ENCODE results near the gene SCO2.

The SCO2 gene

GRCh38 chr22:50550395-50550794 lies 25.0 kb upstream of the SCO2 start:
- Histone ChIP-seq H3K9me3 (ENCODE audit: insufficient read depth, low read length) (no peaks in the 10 kb centered on the region), H3K4me1 (ENCODE audit: insufficient read depth, insufficient read length) (no peaks in the 10 kb centered on the region), H3K9ac (ENCODE audit: insufficient read length, low read depth) (no peak overlapping the region), H3K27me3 (ENCODE audit: insufficient read depth, insufficient read length) (no peaks in the 10 kb centered on the region), H3K4me3 (ENCODE audit: insufficient read length, low read depth) (no peak overlapping the region), H3K36me3 (ENCODE audit: insufficient read depth, insufficient read length, low read length) (no peaks in the 10 kb centered on the region)
- DNase-seq (ENCODE audit: low read depth, low spot score) = no peak
- TF ChIP-seq YY1 (IDR thresholded peaks at IDR 0.05; ENCODE audit: insufficient read depth, insufficient read length) = no peak
- no peak for TF ChIP-seq SUZ12 (IDR thresholded peaks at IDR 0.05; ENCODE audit: extremely low read depth, insufficient read depth, insufficient read length)
- no peak for TF ChIP-seq ZNF274 (IDR thresholded peaks at IDR 0.05; ENCODE audit: low read depth, low read length)

- Histone ChIP-seq H3K9ac (ENCODE audit: insufficient read length, low read depth) (no peak overlapping the region), H3K27me3 (ENCODE audit: insufficient read depth, insufficient read length) (peaks cover 11% of the 10 kb centered on the region), H3K36me3 (ENCODE audit: insufficient read depth, insufficient read length, low read length) (no peaks in the 10 kb centered on the region), H3K4me1 (ENCODE audit: insufficient read depth, insufficient read length) (no peaks in the 10 kb centered on the region), H3K9me3 (ENCODE audit: insufficient read depth, low read length) (no peaks in the 10 kb centered on the region), H3K4me3 (ENCODE audit: insufficient read length, low read depth) (no peak overlapping the region)
- TF ChIP-seq ZNF274 (IDR thresholded peaks at IDR 0.05; ENCODE audit: low read depth, low read length) (no peak), YY1 (IDR thresholded peaks at IDR 0.05; ENCODE audit: insufficient read depth, insufficient read length) (no peak), SUZ12 (IDR thresholded peaks at IDR 0.05; ENCODE audit: extremely low read depth, insufficient read depth, insufficient read length) (no peak)
- no peak for DNase-seq (ENCODE audit: low read depth, low spot score)
These were observed 23.8 kb upstream of the SCO2 start for GRCh38 chr22:50548921-50549790.

DNA sequence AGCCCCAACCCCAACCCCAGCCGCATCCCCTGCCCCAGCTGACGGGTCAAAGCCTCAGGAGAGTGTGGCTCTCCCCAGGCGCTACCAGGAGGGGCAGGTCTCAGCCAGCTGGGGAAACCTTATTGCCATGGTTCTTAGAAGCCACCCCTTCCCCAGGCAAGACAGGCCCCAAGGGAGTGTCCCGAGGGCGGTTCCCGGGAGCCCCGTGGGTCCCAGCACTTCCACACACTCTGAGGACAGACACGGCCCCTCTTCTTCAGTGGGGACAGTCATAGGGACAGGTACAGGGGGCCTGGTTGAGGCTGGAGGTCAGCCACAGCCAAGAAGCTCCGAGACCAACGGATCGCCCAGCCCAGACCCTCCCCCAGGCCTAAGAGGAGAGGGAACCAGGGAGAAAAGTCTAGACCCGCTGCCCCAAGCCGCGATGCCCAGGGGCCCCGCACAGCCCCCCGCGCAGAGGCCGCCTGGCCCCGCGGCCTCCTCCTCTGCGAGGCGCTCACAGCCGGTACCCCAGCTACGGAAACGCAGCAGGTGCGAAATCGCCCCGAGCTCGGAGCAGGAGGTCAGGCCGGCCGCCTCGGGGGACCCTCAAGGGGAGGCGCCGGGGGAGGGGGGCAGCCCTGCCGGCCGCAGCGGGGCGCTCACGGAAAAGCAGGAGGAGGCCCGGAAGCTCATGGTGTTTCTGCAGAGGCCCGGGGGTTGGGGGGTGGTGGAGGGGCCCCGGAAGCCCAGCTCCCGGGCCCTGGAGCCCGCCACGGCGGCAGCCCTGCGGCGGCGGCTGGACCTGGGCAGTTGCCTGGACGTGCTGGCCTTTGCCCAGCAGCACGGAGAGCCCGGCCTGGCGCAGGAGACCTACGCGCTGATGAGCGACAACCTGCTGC lies 22.9 kb upstream of the SCO2 start:
- Histone ChIP-seq H3K4me3 (ENCODE audit: insufficient read length, low read depth) (no peak overlapping the region), H3K36me3 (ENCODE audit: insufficient read depth, insufficient read length, low read length) (no peaks in the 10 kb centered on the region), H3K4me1 (ENCODE audit: insufficient read depth, insufficient read length) (no peaks in the 10 kb centered on the region), H3K9me3 (ENCODE audit: insufficient read depth, low read length) (no peaks in the 10 kb centered on the region), H3K9ac (ENCODE audit: insufficient read length, low read depth) (no peak overlapping the region), H3K27me3 (ENCODE audit: insufficient read depth, insufficient read length) (peaks cover 11% of the 10 kb centered on the region)
- TF ChIP-seq SUZ12 (IDR thresholded peaks at IDR 0.05; ENCODE audit: extremely low read depth, insufficient read depth, insufficient read length) (no peak), ZNF274 (IDR thresholded peaks at IDR 0.05; ENCODE audit: low read depth, low read length) (no peak), YY1 (IDR thresholded peaks at IDR 0.05; ENCODE audit: insufficient read depth, insufficient read length) (no peak)
- no peak for DNase-seq (ENCODE audit: low read depth, low spot score)

DNA sequence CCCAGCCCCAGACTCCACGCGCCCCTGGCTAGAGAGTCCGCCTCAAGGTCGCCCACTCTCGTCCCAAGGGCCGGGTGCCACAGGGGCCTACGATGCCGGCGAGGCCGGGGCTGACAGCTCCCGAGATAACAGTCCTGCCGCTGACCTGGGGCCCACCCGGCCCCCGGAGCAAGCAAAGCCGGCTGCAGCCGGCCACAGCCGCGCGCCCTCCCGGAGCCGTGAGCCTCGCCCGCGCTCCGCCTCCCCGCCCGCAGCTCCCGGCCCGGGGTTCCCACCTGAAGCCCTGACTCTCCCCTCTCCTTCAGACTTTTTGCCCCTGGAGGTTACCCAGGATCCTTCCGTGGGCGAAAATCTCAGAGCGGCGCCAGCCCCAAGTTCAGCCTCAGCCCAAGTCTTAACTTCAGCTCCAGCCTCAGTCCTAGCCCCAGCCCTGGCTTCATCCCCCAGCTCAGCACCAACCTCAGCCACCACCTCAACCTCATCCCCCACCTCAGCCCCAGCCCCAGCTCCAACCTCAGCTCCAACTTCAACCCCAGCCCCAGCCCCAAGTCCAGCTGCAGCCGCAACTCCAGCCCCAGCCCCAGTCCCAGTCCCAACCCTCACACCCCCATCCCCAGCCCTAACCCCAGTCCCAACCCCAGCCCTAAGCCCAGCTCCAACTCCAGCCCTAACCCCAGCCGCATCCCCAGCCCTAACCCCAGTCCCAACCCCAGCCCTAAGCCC lies 22.0 kb upstream of the SCO2 start:
- Histone ChIP-seq H3K9me3 (ENCODE audit: insufficient read depth, low read length) (no peaks in the 10 kb centered on the region), H3K9ac (ENCODE audit: insufficient read length, low read depth) (no peak overlapping the region), H3K4me1 (ENCODE audit: insufficient read depth, insufficient read length) (no peaks in the 10 kb centered on the region), H3K36me3 (ENCODE audit: insufficient read depth, insufficient read length, low read length) (no peaks in the 10 kb centered on the region), H3K4me3 (ENCODE audit: insufficient read length, low read depth) (no peak overlapping the region), H3K27me3 (ENCODE audit: insufficient read depth, insufficient read length) (peaks cover 11% of the 10 kb centered on the region)
- DNase-seq (ENCODE audit: low read depth, low spot score) = no peak
- TF ChIP-seq SUZ12 (IDR thresholded peaks at IDR 0.05; ENCODE audit: extremely low read depth, insufficient read depth, insufficient read length) = no peak
- TF ChIP-seq YY1 (IDR thresholded peaks at IDR 0.05; ENCODE audit: insufficient read depth, insufficient read length) = no peak
- TF ChIP-seq ZNF274 (IDR thresholded peaks at IDR 0.05; ENCODE audit: low read depth, low read length) = no peak

DNA sequence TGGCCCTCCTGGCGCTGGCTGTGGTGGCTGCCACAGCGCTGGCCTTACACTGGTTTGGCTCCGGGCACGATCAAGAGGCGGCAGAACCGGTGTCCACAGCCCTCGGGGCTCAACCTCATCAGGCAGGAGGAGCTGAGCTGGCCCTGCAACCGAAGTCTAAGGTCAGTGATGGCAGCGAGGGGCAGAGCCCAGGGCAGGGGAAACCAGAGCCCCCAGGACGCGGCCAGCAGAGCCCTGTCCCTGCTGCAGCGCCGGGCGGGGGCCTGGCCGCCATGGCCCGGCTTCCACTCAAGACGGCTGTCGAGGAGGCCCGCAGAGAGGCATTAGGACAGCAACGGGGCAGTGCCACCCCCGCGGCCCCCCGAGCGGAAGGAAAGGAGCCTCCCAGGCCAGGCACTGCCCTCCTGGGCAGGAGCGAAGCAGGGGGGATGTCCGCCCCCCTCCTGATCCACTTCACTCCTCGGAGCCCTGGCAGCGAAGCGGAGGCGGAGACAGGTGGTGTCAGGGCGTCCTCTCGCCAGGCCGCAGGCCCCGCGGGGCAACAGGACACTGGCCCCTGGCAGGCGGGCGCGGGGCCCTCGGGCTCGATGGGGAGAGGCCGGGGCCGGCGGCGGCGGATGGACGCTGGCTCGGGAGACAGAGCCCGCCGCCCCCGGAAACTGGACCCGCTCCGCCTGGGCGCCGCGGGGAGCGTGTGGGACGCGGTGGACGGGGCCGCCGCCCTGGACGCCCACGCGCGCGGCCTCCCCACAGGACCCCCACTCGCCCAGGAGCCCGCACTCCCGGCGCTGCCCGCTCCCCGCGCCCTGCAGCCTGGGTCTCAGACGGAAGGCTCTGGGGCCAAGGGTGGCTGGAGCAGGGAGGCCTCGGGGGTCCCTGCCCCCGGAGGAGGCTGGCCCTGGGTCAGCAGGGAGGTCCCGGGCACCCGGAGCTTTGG lies 21.2 kb upstream of the SCO2 start:
- no peaks in the 10 kb centered on the region for H3K9me3 ChIP-seq (ENCODE audit: insufficient read depth, low read length)
- no peaks in the 10 kb centered on the region for H3K4me1 ChIP-seq (ENCODE audit: insufficient read depth, insufficient read length)
- H3K4me3 ChIP-seq (ENCODE audit: insufficient read length, low read depth) = no peak overlapping the region
- no peak for DNase-seq (ENCODE audit: low read depth, low spot score)
- no peaks in the 10 kb centered on the region for H3K36me3 ChIP-seq (ENCODE audit: insufficient read depth, insufficient read length, low read length)
- H3K9ac ChIP-seq (ENCODE audit: insufficient read length, low read depth) = no peak overlapping the region
- H3K27me3 ChIP-seq (ENCODE audit: insufficient read depth, insufficient read length) = peaks cover 11% of the 10 kb centered on the region
- TF ChIP-seq ZNF274 (IDR thresholded peaks at IDR 0.05; ENCODE audit: low read depth, low read length) (no peak), YY1 (IDR thresholded peaks at IDR 0.05; ENCODE audit: insufficient read depth, insufficient read length) (no peak), SUZ12 (IDR thresholded peaks at IDR 0.05; ENCODE audit: extremely low read depth, insufficient read depth, insufficient read length) (no peak)

Measured in NT2/D1 (cell line).